ENCODE measurements around the gene DOK6.

DOK6 gene

DNA sequence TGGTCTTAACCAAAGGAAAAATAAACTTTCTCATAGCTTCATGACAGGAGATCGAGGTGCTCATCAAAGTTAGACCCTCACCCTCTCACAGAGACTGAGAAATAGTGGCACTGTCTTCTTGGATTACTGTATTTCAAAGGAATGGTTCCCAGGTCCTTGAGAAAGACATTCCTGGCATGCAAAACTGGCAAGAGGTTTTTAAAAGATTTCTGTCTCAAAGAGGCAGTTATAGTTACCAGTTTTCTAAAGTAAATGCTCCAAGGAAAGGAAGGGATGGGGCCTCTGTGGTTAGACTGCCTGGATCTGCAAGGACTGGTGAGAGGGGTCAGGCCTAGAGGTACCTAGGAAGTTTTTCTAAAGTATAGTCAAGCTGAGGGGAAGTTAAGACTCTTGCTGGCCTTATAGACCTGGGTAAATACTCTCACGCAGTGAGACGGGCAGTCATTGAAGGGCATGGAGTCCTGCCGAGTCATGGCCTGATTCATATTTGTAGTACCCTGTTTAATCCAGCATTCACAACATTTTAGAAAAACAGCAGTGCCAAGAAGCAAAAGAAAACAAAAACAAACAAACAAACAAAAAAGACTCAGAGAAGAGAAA, 226.1 kb downstream of the DOK6 start:
- H3K4me2 ChIP-seq (ENCODE audit: low read length) = no peak overlapping the region
- no peaks in the 10 kb centered on the region for H3K4me1 ChIP-seq (ENCODE audit: control insufficient read depth, insufficient read depth, low read length)
- H3K27me3 ChIP-seq (ENCODE audit: control insufficient read depth, insufficient read depth, low read length) = peaks cover 6% of the 10 kb centered on the region
- H3K36me3 ChIP-seq (ENCODE audit: insufficient read depth, low read length) = no peaks in the 10 kb centered on the region
- H3K9me3 ChIP-seq (replicated peaks; ENCODE audit: low read length) = no peaks in the 10 kb centered on the region
- H3K4me3 ChIP-seq (ENCODE audit: low read length) = no peak overlapping the region
- H3K9ac ChIP-seq (ENCODE audit: low read depth, low read length) = no peak overlapping the region

DNA sequence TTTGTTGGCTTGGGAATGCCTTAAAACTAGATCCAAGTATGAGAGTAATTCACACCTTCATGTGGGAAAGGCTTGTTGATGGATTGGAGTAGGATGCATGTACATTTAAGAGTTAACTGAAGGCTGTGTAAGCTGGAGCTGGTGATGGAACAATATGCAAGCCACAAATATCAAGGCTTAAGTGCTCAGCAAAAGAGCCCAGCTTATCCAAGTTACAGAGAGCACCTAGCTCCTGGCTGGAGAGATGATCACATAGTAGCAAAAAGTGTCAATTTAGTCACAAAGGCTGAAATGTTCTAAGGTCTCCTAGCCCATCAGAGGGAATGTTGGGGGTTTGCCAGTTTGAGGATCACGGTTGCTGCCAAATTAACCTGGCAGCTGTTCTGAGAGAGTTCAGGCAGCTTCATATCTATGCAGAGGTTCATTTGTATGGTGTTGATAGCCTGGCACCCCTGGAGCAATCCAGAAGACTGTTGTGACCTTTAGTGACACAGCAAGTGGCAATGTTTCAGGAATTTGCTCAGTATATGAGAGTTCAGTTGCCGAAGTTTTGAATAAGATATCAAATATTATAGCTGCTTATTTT, 228.2 kb downstream of the DOK6 start:
- Histone ChIP-seq H3K4me2 (ENCODE audit: low read length) (no peak overlapping the region), H3K9me3 (replicated peaks; ENCODE audit: low read length) (no peaks in the 10 kb centered on the region), H3K27me3 (ENCODE audit: control insufficient read depth, insufficient read depth, low read length) (peaks cover 6% of the 10 kb centered on the region), H3K9ac (ENCODE audit: low read depth, low read length) (no peak overlapping the region), H3K4me3 (ENCODE audit: low read length) (no peak overlapping the region), H3K36me3 (ENCODE audit: insufficient read depth, low read length) (no peaks in the 10 kb centered on the region), H3K4me1 (ENCODE audit: control insufficient read depth, insufficient read depth, low read length) (no peaks in the 10 kb centered on the region)

DNA sequence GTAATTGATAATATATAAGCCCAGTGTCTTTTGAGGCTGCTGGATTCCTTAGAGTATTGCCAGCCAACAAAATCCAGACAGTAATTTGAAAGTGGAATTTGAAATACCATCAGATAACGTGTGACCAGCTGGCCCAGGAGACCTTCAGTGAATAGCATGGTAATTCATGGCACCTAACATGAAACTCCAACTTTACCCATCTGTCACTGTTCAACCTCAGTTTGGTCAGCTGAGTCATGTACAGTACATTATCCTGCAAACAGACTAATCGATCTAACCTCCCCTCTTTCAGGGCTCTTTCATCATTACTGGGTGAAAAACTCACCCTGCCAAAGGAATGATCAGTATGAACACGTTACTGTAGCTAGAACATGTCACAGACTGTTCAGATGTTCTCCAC, 230.6 kb downstream of the DOK6 start:
- no peak overlapping the region for H3K4me2 ChIP-seq (ENCODE audit: low read length)
- no peaks in the 10 kb centered on the region for H3K36me3 ChIP-seq (ENCODE audit: insufficient read depth, low read length)
- H3K27me3 ChIP-seq (ENCODE audit: control insufficient read depth, insufficient read depth, low read length) = peaks cover 6% of the 10 kb centered on the region
- H3K9me3 ChIP-seq (replicated peaks; ENCODE audit: low read length) = no peaks in the 10 kb centered on the region
- no peaks in the 10 kb centered on the region for H3K4me1 ChIP-seq (ENCODE audit: control insufficient read depth, insufficient read depth, low read length)
- H3K4me3 ChIP-seq (ENCODE audit: low read length) = no peak overlapping the region
- H3K9ac ChIP-seq (ENCODE audit: low read depth, low read length) = no peak overlapping the region

DNA sequence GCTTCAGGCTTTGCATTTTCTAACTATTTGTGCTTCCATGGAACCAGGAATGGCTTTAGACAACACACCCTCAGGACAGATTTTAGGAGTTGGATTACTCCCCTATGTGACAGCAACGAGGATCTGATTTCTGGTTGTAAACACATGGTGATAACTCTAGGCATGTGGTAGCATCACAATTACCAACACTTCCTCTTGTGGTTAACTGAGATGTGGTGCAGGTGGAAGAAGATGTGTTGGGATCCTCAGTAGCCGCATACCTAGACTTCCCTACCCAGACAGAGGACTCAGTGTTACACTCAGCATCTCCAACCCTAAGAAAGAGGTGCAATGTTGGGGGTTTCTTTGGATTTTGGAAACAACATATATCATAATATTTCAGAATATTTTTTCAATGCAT, 234.8 kb downstream of the DOK6 start:
- Histone ChIP-seq H3K4me3 (ENCODE audit: low read length) (no peak overlapping the region), H3K9me3 (replicated peaks; ENCODE audit: low read length) (no peaks in the 10 kb centered on the region), H3K36me3 (ENCODE audit: insufficient read depth, low read length) (no peaks in the 10 kb centered on the region), H3K27me3 (ENCODE audit: control insufficient read depth, insufficient read depth, low read length) (no peaks in the 10 kb centered on the region), H3K9ac (ENCODE audit: low read depth, low read length) (no peak overlapping the region), H3K4me1 (ENCODE audit: control insufficient read depth, insufficient read depth, low read length) (no peaks in the 10 kb centered on the region), H3K4me2 (ENCODE audit: low read length) (no peak overlapping the region)

DNA sequence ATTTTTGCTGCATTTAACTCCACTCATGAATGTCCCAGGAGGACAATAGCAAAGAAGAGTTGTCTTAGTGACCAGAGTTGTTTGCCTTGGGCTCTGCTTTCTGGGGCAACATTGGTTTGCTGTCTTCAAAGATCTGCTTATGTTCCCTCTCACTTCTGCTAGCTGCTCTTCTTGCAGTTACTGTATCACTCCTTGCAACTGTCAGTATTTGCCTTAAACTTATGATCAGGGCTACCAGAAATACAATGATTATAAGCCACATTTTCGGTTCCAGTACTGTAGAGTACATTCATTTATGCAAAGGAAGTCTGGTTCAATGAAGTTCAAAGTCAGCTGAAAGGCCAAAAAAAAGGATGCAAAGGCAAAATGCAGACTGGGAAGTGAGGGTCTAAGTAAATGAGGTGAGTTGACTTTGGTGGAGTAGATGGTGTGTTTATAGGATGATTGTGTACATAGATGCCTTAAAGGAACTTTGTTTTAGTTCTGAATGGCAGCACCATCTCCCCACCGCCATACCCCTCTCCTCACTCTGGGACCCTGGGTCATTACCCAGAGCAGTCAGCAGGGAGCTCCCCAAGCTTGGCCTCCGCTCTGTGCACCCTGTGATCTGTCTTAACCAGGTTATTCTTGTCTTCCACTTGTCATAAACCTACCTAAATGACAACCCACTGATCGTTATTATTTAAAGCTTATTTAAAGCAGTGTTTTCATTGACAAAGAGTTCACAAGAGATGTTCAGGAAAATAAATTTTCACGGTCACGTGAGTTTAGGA, 236.0 kb downstream of the DOK6 start:
- no peaks in the 10 kb centered on the region for H3K27me3 ChIP-seq (ENCODE audit: control insufficient read depth, insufficient read depth, low read length)
- no peaks in the 10 kb centered on the region for H3K9me3 ChIP-seq (replicated peaks; ENCODE audit: low read length)
- H3K9ac ChIP-seq (ENCODE audit: low read depth, low read length) = no peak overlapping the region
- H3K4me1 ChIP-seq (ENCODE audit: control insufficient read depth, insufficient read depth, low read length) = no peaks in the 10 kb centered on the region
- H3K4me2 ChIP-seq (ENCODE audit: low read length) = no peak overlapping the region
- H3K36me3 ChIP-seq (ENCODE audit: insufficient read depth, low read length) = no peaks in the 10 kb centered on the region
- no peak overlapping the region for H3K4me3 ChIP-seq (ENCODE audit: low read length)

DNA sequence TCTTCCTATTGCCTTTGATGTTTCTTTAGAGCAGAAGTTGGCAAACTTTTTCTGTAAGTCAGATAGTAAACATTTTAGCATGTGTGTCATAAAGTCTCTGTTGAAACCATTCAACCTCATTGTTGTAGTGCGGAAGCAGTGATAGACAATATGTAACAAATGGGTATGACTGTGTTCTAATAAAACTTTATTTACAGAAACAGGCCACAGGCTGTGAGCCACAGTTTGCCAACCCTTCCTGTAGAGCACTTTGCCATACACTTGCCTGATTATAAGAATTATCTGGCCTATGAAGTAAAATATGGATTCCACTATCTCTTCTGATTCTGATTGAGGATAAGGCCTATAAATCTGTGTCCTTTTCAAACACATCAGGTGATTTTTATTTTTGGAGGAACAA, 237.4 kb downstream of the DOK6 start:
- no peak overlapping the region for H3K4me2 ChIP-seq (ENCODE audit: low read length)
- H3K4me3 ChIP-seq (ENCODE audit: low read length) = no peak overlapping the region
- no peaks in the 10 kb centered on the region for H3K9me3 ChIP-seq (replicated peaks; ENCODE audit: low read length)
- H3K9ac ChIP-seq (ENCODE audit: low read depth, low read length) = no peak overlapping the region
- H3K36me3 ChIP-seq (ENCODE audit: insufficient read depth, low read length) = no peaks in the 10 kb centered on the region
- H3K27me3 ChIP-seq (ENCODE audit: control insufficient read depth, insufficient read depth, low read length) = no peaks in the 10 kb centered on the region
- no peaks in the 10 kb centered on the region for H3K4me1 ChIP-seq (ENCODE audit: control insufficient read depth, insufficient read depth, low read length)

DNA sequence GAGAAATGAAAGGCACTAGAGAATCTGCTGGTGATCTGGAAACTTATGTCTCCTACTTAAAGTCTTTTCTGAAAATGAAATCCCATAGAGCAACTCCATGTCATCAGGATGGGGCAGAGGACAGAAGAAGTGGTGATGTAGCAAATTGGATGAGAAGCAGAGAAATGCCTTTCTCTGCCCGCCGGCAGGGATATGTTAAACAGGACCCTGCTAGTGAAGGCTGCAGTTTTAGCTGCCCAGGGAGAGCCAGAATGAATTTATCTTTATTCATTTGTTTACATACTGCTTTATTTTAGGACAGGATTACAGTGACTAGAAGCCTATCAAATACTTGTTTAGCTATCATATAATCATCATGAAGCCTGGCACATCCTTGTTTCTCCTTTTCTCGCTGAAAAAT, 247.0 kb downstream of the DOK6 start:
- Histone ChIP-seq H3K36me3 (ENCODE audit: insufficient read depth, low read length) (no peaks in the 10 kb centered on the region), H3K4me1 (ENCODE audit: control insufficient read depth, insufficient read depth, low read length) (no peaks in the 10 kb centered on the region), H3K4me2 (ENCODE audit: low read length) (no peak overlapping the region), H3K9me3 (replicated peaks; ENCODE audit: low read length) (no peaks in the 10 kb centered on the region), H3K27me3 (ENCODE audit: control insufficient read depth, insufficient read depth, low read length) (no peaks in the 10 kb centered on the region), H3K4me3 (ENCODE audit: low read length) (no peak overlapping the region), H3K9ac (ENCODE audit: low read depth, low read length) (no peak overlapping the region)

DNA sequence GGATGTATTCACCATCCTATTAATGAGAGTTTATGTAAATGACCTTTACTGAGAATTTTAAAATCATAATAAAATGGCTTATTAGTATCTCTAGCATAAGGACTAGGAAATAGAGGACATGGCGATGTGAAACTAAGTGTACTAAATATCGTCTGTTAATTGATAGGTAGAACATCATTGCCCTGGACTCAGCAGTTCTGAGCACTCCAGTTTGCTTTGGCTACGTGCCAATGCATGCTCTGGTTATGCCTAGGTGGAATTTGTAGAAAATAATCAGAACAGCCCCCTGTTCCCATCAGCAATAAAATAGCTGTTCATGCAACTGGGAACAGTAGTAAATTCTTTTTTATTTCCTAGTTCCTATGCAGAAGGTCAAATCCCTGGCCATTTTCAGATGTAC, 247.8 kb downstream of the DOK6 start:
- no peaks in the 10 kb centered on the region for H3K9me3 ChIP-seq (replicated peaks; ENCODE audit: low read length)
- H3K4me2 ChIP-seq (ENCODE audit: low read length) = no peak overlapping the region
- no peak overlapping the region for H3K9ac ChIP-seq (ENCODE audit: low read depth, low read length)
- no peaks in the 10 kb centered on the region for H3K4me1 ChIP-seq (ENCODE audit: control insufficient read depth, insufficient read depth, low read length)
- no peaks in the 10 kb centered on the region for H3K36me3 ChIP-seq (ENCODE audit: insufficient read depth, low read length)
- no peaks in the 10 kb centered on the region for H3K27me3 ChIP-seq (ENCODE audit: control insufficient read depth, insufficient read depth, low read length)
- H3K4me3 ChIP-seq (ENCODE audit: low read length) = no peak overlapping the region

DNA sequence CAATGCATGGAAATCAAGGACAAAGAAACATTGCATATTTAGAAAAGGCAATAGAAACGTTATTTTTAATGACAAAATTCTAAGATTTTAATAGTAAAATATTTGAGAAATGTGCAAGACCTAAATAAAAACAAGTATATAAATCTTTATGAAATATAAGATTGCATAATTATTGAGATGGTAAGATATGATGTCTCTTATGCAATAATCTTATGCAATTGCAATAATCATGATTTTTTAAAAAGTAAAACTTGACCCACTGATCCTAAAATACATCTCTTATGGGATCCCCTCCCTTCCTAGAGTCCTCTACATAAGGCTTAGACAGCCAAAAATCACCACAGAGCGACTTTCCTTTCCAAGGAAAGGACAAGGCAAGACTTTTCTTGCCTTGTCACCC, 249.0 kb downstream of the DOK6 start:
- Histone ChIP-seq H3K4me2 (ENCODE audit: low read length) (no peak overlapping the region), H3K27me3 (ENCODE audit: control insufficient read depth, insufficient read depth, low read length) (no peaks in the 10 kb centered on the region), H3K36me3 (ENCODE audit: insufficient read depth, low read length) (no peaks in the 10 kb centered on the region), H3K9ac (ENCODE audit: low read depth, low read length) (no peak overlapping the region), H3K4me1 (ENCODE audit: control insufficient read depth, insufficient read depth, low read length) (no peaks in the 10 kb centered on the region), H3K4me3 (ENCODE audit: low read length) (no peak overlapping the region), H3K9me3 (replicated peaks; ENCODE audit: low read length) (no peaks in the 10 kb centered on the region)

DNA sequence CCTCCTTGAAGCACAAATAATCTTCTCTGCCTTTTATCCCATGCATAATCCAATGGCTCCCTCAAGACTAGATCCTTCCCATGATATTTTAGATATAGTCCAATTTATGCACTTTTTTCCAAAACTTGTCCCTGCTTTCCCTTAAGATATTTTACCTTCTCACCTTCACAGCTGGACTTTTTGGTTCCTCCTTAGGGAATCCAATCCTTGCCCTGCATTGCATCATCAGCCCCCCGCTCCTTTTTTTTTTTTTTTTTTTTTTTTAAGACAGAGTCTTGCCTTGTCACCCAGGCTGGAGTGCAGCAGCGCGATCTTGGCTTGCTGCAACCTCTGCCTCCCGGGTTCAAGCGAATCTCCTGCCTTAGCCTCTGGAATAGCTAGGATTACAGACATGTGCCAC, 250.6 kb downstream of the DOK6 start:
- no peaks in the 10 kb centered on the region for H3K27me3 ChIP-seq (ENCODE audit: control insufficient read depth, insufficient read depth, low read length)
- no peak overlapping the region for H3K4me3 ChIP-seq (ENCODE audit: low read length)
- H3K9me3 ChIP-seq (replicated peaks; ENCODE audit: low read length) = no peaks in the 10 kb centered on the region

DNA sequence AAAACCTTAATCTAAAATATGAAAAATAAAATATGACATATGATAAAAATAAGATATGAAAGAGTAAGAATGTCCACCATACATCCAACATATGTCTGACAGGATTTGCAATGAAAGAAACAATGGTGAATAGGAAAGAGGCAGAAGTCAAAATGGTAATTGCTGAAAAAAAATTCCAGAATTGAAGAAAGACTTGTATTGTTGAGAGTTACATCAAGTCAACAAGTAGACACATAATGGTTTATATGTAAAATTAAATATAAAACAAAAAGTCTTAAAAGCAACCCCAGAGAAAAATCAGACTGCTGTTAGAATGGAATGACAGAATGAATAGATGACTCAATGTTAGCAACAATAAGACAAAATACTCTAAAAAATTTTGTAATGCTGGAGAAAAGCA, 255.1 kb downstream of the DOK6 start:
- H3K9me3 ChIP-seq (replicated peaks; ENCODE audit: low read length) = no peaks in the 10 kb centered on the region
- H3K9ac ChIP-seq (ENCODE audit: low read depth, low read length) = no peak overlapping the region
- no peak overlapping the region for H3K4me2 ChIP-seq (ENCODE audit: low read length)
- no peak overlapping the region for H3K4me3 ChIP-seq (ENCODE audit: low read length)
- no peaks in the 10 kb centered on the region for H3K4me1 ChIP-seq (ENCODE audit: control insufficient read depth, insufficient read depth, low read length)
- no peaks in the 10 kb centered on the region for H3K27me3 ChIP-seq (ENCODE audit: control insufficient read depth, insufficient read depth, low read length)
- H3K36me3 ChIP-seq (ENCODE audit: insufficient read depth, low read length) = no peaks in the 10 kb centered on the region

More for the DNA sequence above, 250.6 kb downstream of the DOK6 start:
- no peak overlapping the region for H3K4me2 ChIP-seq (ENCODE audit: low read length)
- H3K4me1 ChIP-seq (ENCODE audit: control insufficient read depth, insufficient read depth, low read length) = no peaks in the 10 kb centered on the region
- H3K9ac ChIP-seq (ENCODE audit: low read depth, low read length) = no peak overlapping the region
- no peaks in the 10 kb centered on the region for H3K36me3 ChIP-seq (ENCODE audit: insufficient read depth, low read length)

DNA sequence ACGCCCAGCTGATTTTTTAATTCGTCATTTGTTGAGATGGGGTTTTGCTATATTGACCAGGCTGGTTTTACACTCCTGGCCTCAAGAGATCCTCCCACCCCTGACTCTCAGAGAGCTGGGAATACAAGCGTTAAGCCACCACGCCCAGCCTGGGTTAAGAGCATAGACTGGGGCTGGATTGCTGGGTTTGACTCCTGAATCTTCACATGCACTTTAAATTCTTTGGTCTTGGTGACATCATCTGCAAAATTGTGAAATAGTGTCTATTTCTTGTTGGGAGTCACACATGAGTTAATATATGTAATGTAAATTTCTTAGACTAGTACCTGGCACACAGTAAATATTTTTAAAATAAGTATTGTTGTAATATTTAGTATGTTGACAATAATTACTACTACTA, 257.4 kb downstream of the DOK6 start:
- H3K27me3 ChIP-seq (ENCODE audit: control insufficient read depth, insufficient read depth, low read length) = no peaks in the 10 kb centered on the region
- H3K36me3 ChIP-seq (ENCODE audit: insufficient read depth, low read length) = no peaks in the 10 kb centered on the region
- H3K4me2 ChIP-seq (ENCODE audit: low read length) = no peak overlapping the region
- no peaks in the 10 kb centered on the region for H3K4me1 ChIP-seq (ENCODE audit: control insufficient read depth, insufficient read depth, low read length)
- H3K4me3 ChIP-seq (ENCODE audit: low read length) = no peak overlapping the region
- H3K9me3 ChIP-seq (replicated peaks; ENCODE audit: low read length) = no peaks in the 10 kb centered on the region
- no peak overlapping the region for H3K9ac ChIP-seq (ENCODE audit: low read depth, low read length)
